ENCODE data around the gene OTUD4. TPM values are rescaled to one million over a fixed set of nuclear protein-coding genes. Genes with fewer than 3 reads are reported as not detected.

Gene OTUD4, protein sequence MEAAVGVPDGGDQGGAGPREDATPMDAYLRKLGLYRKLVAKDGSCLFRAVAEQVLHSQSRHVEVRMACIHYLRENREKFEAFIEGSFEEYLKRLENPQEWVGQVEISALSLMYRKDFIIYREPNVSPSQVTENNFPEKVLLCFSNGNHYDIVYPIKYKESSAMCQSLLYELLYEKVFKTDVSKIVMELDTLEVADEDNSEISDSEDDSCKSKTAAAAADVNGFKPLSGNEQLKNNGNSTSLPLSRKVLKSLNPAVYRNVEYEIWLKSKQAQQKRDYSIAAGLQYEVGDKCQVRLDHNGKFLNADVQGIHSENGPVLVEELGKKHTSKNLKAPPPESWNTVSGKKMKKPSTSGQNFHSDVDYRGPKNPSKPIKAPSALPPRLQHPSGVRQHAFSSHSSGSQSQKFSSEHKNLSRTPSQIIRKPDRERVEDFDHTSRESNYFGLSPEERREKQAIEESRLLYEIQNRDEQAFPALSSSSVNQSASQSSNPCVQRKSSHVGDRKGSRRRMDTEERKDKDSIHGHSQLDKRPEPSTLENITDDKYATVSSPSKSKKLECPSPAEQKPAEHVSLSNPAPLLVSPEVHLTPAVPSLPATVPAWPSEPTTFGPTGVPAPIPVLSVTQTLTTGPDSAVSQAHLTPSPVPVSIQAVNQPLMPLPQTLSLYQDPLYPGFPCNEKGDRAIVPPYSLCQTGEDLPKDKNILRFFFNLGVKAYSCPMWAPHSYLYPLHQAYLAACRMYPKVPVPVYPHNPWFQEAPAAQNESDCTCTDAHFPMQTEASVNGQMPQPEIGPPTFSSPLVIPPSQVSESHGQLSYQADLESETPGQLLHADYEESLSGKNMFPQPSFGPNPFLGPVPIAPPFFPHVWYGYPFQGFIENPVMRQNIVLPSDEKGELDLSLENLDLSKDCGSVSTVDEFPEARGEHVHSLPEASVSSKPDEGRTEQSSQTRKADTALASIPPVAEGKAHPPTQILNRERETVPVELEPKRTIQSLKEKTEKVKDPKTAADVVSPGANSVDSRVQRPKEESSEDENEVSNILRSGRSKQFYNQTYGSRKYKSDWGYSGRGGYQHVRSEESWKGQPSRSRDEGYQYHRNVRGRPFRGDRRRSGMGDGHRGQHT
- total RNA-seq: 17.4 and 20.5 TPM in 2 replicates

GRCh38 chr4:145180298-145181090, at the start of gene OTUD4:
TSS of gene OTUD4 (minus strand) at chr4:145180589. CDS start at chr4:145179973, 616 bp downstream.

GRCh38 chr4:145097821-145098674, 82.3 kb downstream of the OTUD4 start, which contains the start of the genes ABCE1 and ANAPC10:
TSS of gene ABCE1 (plus strand) at chr4:145098311. CDS start at chr4:145104413, 6,102 bp downstream.
TSS of gene ANAPC10 (minus strand) at chr4:145098196. CDS start at chr4:145096099, 2,097 bp downstream.

Other genes starting within 250 kb of the OTUD4 start
- 20.7 and 22.7 TPM in 2 replicates for gene ANAPC10, start 82.4 kb downstream of the OTUD4 start, total RNA-seq
- gene ABCE1, start 82.3 kb downstream of the OTUD4 start, total RNA-seq: 119 and 128 TPM in 2 replicates

Data from airway epithelial cell (primary cell).